SK-N-MC (cell line): ENCODE results near the gene TPD52L1.
"Not testable (repeated sequence)": the region's sequence is repeated elsewhere in the genome, so short reads cannot be mapped to it uniquely, and the experiment has no call there.

ENCODE experiments used
- DNase-seq: peaks from one replicate; pipeline ENCODE4 v3.0.0-alpha.2; 2011; ENCODE audit warnings: low read depth, low spot score
- H3K27ac ChIP-seq: fragments of 200-600 bp; sonication (generic); 2 replicates; pipeline ENCODE4 v1.5.1; 2016; ENCODE audit warnings: mixed run types
- H3K36me3 ChIP-seq: fragments of 200-600 bp; sonication (generic); 2 replicates; pipeline ENCODE4 v1.6.1; 2017; ENCODE audit warnings: antibody characterized with exemption, low read length, mixed read lengths; ENCODE audit not compliant: insufficient read depth
- H3K4me3 ChIP-seq: fragments of 200-600 bp; sonication (generic); 2 replicates; pipeline ENCODE4 v1.5.1; 2016
- H3K9ac ChIP-seq: fragments of 200-600 bp; sonication (generic); 2 replicates; pipeline ENCODE4 v1.8.0; 2017; ENCODE audit warnings: mixed run types, mixed read lengths; ENCODE audit not compliant: insufficient read length
- H3K9me3 ChIP-seq: fragments of 200-600 bp; sonication (generic); 2 replicates; pipeline ENCODE4 v1.6.1; 2017; ENCODE audit warnings: low read depth, mild to moderate bottlenecking, antibody characterized with exemption, low read length, moderate library complexity, mixed read lengths
- EZH2 ChIP-seq: fragments of 200-600 bp; sonication (generic); IDR thresholded peaks from one replicate; pipeline ENCODE4 v1.6.1; 2017; ENCODE audit warnings: antibody characterized with exemption
- FOXP2 ChIP-seq: optimal IDR thresholded peaks from 2 replicates; pipeline ENCODE3; 2011; ENCODE audit warnings: mild to moderate bottlenecking, moderate library complexity; ENCODE audit not compliant: insufficient read depth; ENCODE audit errors: extremely low read length, control extremely low read depth
- POLR2AphosphoS5 ChIP-seq: IDR thresholded peaks from 2 replicates; pipeline ENCODE4 v1.6.1; 2012; ENCODE audit warnings: mild to moderate bottlenecking, low read depth, low read length, borderline replicate concordance

Gene TPD52L1

GRCh38 chr6:125154118-125154760 lies 666 bp downstream of the TPD52L1 start:
- DNase-seq, result no peak
- Histone ChIP-seq H3K27ac (no peak overlapping the region), H3K9ac (no peak overlapping the region), H3K4me3 (peak overlapping the region; percentile 73), H3K9me3 (no peaks in the 10 kb centered on the region), H3K36me3 (no peaks in the 10 kb centered on the region)
- TF ChIP-seq POLR2AphosphoS5 (no peak), EZH2 (no peak), FOXP2 (no peak)

- no peak for DNase-seq
- H3K27ac ChIP-seq, result no peak overlapping the region
- H3K4me3 ChIP-seq, result no peak overlapping the region
- TF ChIP-seq EZH2 (no peak), FOXP2 (no peak), POLR2AphosphoS5 (no peak)
- H3K9me3 ChIP-seq, result no peaks in the 10 kb centered on the region
- H3K9ac ChIP-seq, result no peak overlapping the region
- H3K36me3 ChIP-seq, result no peaks in the 10 kb centered on the region
Measured at GRCh38 chr6:125154761-125155135, 1.2 kb downstream of the TPD52L1 start.

DNA sequence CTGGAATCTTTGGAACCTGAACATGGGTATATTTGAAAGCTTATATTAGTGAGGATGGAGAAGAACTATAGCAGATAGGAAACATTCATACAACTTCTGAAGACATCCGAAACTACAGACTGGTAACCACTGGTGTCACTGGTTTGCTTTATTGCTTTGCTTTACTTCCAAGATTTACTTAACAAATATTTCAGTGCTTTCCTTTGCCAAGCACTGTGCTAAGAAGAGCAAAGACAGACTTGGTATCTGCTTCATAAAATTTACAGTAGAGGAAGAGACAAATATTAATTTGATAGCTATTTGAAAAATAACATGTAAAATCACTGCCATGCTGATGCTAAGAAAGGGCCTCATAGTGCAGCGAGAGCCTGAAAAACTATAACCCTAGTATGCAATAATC lies 1.8 kb downstream of the TPD52L1 start:
- Histone ChIP-seq H3K4me3 (no peak overlapping the region), H3K36me3 (no peaks in the 10 kb centered on the region), H3K27ac (no peak overlapping the region), H3K9me3 (no peaks in the 10 kb centered on the region), H3K9ac (no peak overlapping the region)
- no peak for TF ChIP-seq EZH2
- no peak for TF ChIP-seq POLR2AphosphoS5
- TF ChIP-seq FOXP2, result no peak
- DNase-seq, result no peak

DNA sequence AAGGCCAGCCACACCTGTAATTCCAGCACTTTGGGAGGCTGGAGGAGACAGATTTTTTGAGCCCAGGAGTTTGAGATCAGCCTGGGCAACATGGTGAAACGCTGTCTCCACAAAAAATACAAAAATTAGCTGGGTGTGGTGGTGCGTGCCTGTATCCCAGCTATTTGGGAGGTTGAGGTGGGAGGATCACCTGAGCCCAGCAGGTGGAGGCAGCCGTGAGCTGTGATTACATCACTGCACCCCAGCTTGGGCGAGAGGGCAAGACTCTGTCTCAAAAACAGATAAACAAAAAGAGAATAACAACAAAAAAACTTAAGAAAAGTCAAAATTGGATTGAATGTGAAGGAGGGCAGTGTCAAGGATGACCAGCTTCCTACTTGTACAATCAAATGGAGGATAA lies 2.9 kb downstream of the TPD52L1 start:
- Histone ChIP-seq H3K27ac (no peak overlapping the region), H3K4me3 (no peak overlapping the region), H3K9ac (no peak overlapping the region), H3K9me3 (no peaks in the 10 kb centered on the region), H3K36me3 (no peaks in the 10 kb centered on the region)
- TF ChIP-seq EZH2 (no peak), POLR2AphosphoS5 (no peak), FOXP2 (no peak)
- no peak for DNase-seq

GRCh38 chr6:125157280-125157679 lies 3.7 kb downstream of the TPD52L1 start:
- no peak overlapping the region for H3K4me3 ChIP-seq

DNA sequence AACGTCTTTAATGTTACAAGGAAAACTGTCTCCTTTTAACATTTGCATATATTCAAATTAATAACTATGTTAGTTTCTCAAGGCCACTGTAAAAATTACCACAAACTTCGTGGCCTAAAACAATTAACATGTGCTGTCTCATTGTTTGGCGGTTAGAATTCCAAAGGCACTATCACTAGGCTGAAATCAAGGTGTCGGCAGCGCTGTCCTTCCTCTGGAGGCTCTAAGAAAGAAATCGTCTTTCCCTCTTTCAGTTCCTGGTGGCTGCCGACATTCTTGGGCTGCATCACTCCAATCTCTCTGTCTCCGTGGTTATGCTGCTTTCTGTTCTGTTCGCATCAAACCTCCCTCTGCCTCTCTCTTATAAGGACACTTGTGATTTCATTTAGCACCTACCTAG lies 4.2 kb downstream of the TPD52L1 start:
- H3K9ac ChIP-seq, result no peak overlapping the region
- H3K4me3 ChIP-seq, result no peak overlapping the region
- DNase-seq, result no peak
- no peaks in the 10 kb centered on the region for H3K9me3 ChIP-seq
- no peaks in the 10 kb centered on the region for H3K36me3 ChIP-seq
- TF ChIP-seq POLR2AphosphoS5 (no peak), EZH2 (no peak), FOXP2 (no peak)
- no peak overlapping the region for H3K27ac ChIP-seq

More at GRCh38 chr6:125157280-125157679, 3.7 kb downstream of the TPD52L1 start:
- TF ChIP-seq POLR2AphosphoS5, result no peak
- TF ChIP-seq FOXP2, result no peak
- TF ChIP-seq EZH2, result no peak
- Histone ChIP-seq H3K36me3 (no peaks in the 10 kb centered on the region), H3K9me3 (no peaks in the 10 kb centered on the region), H3K27ac (no peak overlapping the region), H3K9ac (no peak overlapping the region)
- no peak for DNase-seq

- H3K9ac ChIP-seq, DNase-seq, H3K27ac ChIP-seq, H3K4me3 ChIP-seq, H3K36me3 ChIP-seq, H3K9me3 ChIP-seq: not testable (repeated sequence)
Measured at GRCh38 chr6:125163339-125163738, 9.8 kb downstream of the TPD52L1 start.

GRCh38 chr6:125163811-125164210 lies 10.2 kb downstream of the TPD52L1 start:
- Histone ChIP-seq H3K27ac (no peak overlapping the region), H3K36me3 (no peaks in the 10 kb centered on the region), H3K9ac (no peak overlapping the region), H3K9me3 (no peaks in the 10 kb centered on the region), H3K4me3 (no peak overlapping the region)
- no peak for DNase-seq
- TF ChIP-seq POLR2AphosphoS5 (no peak), EZH2 (no peak), FOXP2 (no peak)

GRCh38 chr6:125164696-125165095 lies 11.1 kb downstream of the TPD52L1 start:
- Histone ChIP-seq H3K9me3 (no peaks in the 10 kb centered on the region), H3K4me3 (peak overlapping the region; percentile 13; the same call in 1 of the 2 replicates), H3K36me3 (no peaks in the 10 kb centered on the region), H3K9ac (no peak overlapping the region), H3K27ac (no peak overlapping the region)
- DNase-seq, result no peak
- no peak for TF ChIP-seq FOXP2
- TF ChIP-seq EZH2, result no peak
- TF ChIP-seq POLR2AphosphoS5, result no peak

GRCh38 chr6:125165256-125165655 lies 11.7 kb downstream of the TPD52L1 start:
- Histone ChIP-seq H3K9me3 (no peaks in the 10 kb centered on the region), H3K9ac (no peak overlapping the region), H3K4me3 (no peak overlapping the region), H3K36me3 (no peaks in the 10 kb centered on the region), H3K27ac (no peak overlapping the region)
- TF ChIP-seq FOXP2 (no peak), EZH2 (no peak), POLR2AphosphoS5 (no peak)
- DNase-seq, result peak; percentile 34
